ENCODE data around the gene PLK3. TPM values are rescaled to one million over a fixed set of nuclear protein-coding genes. Genes with fewer than 3 reads are reported as not detected.

PLK3 gene
- total RNA-seq, 1 experiment from 2014 or later: 68.0 TPM

GRCh38 chr1:44820328-44821239 lies 20.4 kb downstream of the PLK3 start:
- intact Hi-C loops (cut with micrococcal nuclease): no loop called here
- peak overlapping the region; percentile 74 for H3K4me3 Mint-ChIP-seq (ENCODE audit: unreplicated experiment)
- H3K27ac Mint-ChIP-seq (ENCODE audit: low read depth, unreplicated experiment): peak overlapping the region; percentile 99
- POLR2A ChIA-PET: interaction anchor here (0.6 to 7.0 kb wide), 10 partner anchors 12 to 698 kb away, joined by 3 to 79 read pairs (median 4); partner anchors contain the start of genes BTBD19, DYNLT4, EIF2B3 and HECTD3
- CTCF ChIA-PET: interaction anchor here (0.6 to 2.5 kb wide), 5 partner anchors 15 to 192 kb away, joined by 3 to 13 read pairs (median 5); partner anchors contain the start of gene PLK3
- H3K4me1 Mint-ChIP-seq (ENCODE audit: insufficient read depth, unreplicated experiment): peaks cover 29% of the 10 kb centered on the region
- H3K9me3 Mint-ChIP-seq (ENCODE audit: unreplicated experiment): no peaks in the 10 kb centered on the region
- TF ChIP-seq CTCF (IDR thresholded peaks at IDR 0.05; ENCODE audit: unreplicated experiment): no peak
- no peaks in the 10 kb centered on the region for H3K27me3 Mint-ChIP-seq (ENCODE audit: insufficient read depth, unreplicated experiment)
- DNase-seq (ENCODE audit: unreplicated experiment): no peak
- H3K36me3 Mint-ChIP-seq (ENCODE audit: insufficient read depth, unreplicated experiment): peaks cover 30% of the 10 kb centered on the region
- no TSS peak for BruUV-seq (replicated peaks)

- ChIA-PET CTCF (interaction anchor here (0.7 to 2.5 kb wide), 6 partner anchors 14 to 528 kb away, joined by 3 to 13 read pairs (median 4); partner anchors contain the start of gene PLK3), POLR2A (interaction anchor here (0.7 to 7.0 kb wide), 7 partner anchors 13 to 696 kb away, joined by 3 to 79 read pairs (median 4); partner anchors contain the start of genes BTBD19, DYNLT4, HECTD3 and MUTYH)
- no peak for TF ChIP-seq CTCF (IDR thresholded peaks at IDR 0.05; ENCODE audit: unreplicated experiment)
- Mint-ChIP-seq H3K4me1 (ENCODE audit: insufficient read depth, unreplicated experiment) (peaks cover 28% of the 10 kb centered on the region), H3K9me3 (ENCODE audit: unreplicated experiment) (no peaks in the 10 kb centered on the region), H3K27ac (ENCODE audit: low read depth, unreplicated experiment) (peak overlapping the region; percentile 99), H3K36me3 (ENCODE audit: insufficient read depth, unreplicated experiment) (peaks cover 27% of the 10 kb centered on the region), H3K4me3 (ENCODE audit: unreplicated experiment) (no peak overlapping the region), H3K27me3 (ENCODE audit: insufficient read depth, unreplicated experiment) (no peaks in the 10 kb centered on the region)
- no peak for DNase-seq (ENCODE audit: unreplicated experiment)
- intact Hi-C loops (cut with micrococcal nuclease): no loop called here
- no TSS peak for BruUV-seq (replicated peaks)
Measured at GRCh38 chr1:44821240-44821715, 21.1 kb downstream of the PLK3 start.

DNA sequence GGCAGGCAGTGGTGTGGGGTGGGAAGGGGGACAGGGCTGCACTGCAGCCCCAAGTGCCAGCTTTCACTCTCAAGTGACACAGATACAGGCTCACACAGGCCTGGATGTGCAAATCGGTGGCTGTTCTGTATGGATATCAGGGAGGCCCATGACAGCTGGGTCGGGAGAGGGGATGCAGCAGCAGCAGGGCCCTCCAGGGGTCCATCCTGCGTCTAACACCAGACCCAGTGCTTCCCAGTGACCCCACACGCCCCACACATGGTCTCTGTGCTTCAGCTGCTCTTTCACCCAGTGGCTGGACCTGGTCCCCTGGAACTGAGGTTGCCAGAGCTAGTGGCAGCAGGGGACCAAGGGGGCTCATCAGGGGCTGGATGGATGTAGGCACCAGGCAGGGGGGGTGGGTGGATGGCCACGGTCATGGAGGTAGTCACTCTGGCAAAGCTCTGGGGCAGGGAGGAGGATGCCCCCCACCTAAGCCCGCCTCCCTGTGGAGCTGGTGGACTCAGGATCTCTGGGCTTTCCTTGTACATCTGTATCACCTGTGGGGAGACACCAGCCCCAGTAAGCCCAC lies 22.0 kb downstream of the PLK3 start:
- no peak for TF ChIP-seq CTCF (IDR thresholded peaks at IDR 0.05; ENCODE audit: unreplicated experiment)
- POLR2A ChIA-PET: interaction anchor here (0.7 to 7.0 kb wide), 8 partner anchors 14 to 695 kb away, joined by 3 to 79 read pairs (median 3); partner anchors contain the start of genes BTBD19, DYNLT4, HECTD3 and PLK3
- CTCF ChIA-PET: interaction anchor here (0.6 to 2.5 kb wide), 4 partner anchors 13 to 527 kb away, joined by 3 to 13 read pairs (median 4); partner anchors contain the start of gene EIF2B3
- no peak overlapping the region for H3K4me3 Mint-ChIP-seq (ENCODE audit: unreplicated experiment)
- no TSS peak for BruUV-seq (replicated peaks)
- no peaks in the 10 kb centered on the region for H3K9me3 Mint-ChIP-seq (ENCODE audit: unreplicated experiment)
- peaks cover 27% of the 10 kb centered on the region for H3K36me3 Mint-ChIP-seq (ENCODE audit: insufficient read depth, unreplicated experiment)
- no peak for DNase-seq (ENCODE audit: unreplicated experiment)
- no peak overlapping the region for H3K27ac Mint-ChIP-seq (ENCODE audit: low read depth, unreplicated experiment)
- intact Hi-C loops (cut with micrococcal nuclease): no loop called here
- H3K27me3 Mint-ChIP-seq (ENCODE audit: insufficient read depth, unreplicated experiment): no peaks in the 10 kb centered on the region
- H3K4me1 Mint-ChIP-seq (ENCODE audit: insufficient read depth, unreplicated experiment): peaks cover 27% of the 10 kb centered on the region

All from MCF 10A (cell line).